Germinal center (tissue), 1 donor: ENCODE results near the gene OPTC.

Source experiments
- DNase-seq: peaks from one replicate; pipeline ENCODE4 v3.0.0; 2012; ENCODE audit warnings: mixed read lengths, low spot score

OPTC gene

GRCh38 chr1:203492082-203492747 is 1.7 kb upstream of the OPTC start:
- no peak for DNase-seq

GRCh38 chr1:203492748-203493130 is 1.2 kb upstream of the OPTC start:
- DNase-seq = no peak

GRCh38 chr1:203495845-203496244 is 1.9 kb downstream of the OPTC start:
- DNase-seq = no peak

- DNase-seq = no peak
Measured at GRCh38 chr1:203497269-203497777, 3.4 kb downstream of the OPTC start.

DNA sequence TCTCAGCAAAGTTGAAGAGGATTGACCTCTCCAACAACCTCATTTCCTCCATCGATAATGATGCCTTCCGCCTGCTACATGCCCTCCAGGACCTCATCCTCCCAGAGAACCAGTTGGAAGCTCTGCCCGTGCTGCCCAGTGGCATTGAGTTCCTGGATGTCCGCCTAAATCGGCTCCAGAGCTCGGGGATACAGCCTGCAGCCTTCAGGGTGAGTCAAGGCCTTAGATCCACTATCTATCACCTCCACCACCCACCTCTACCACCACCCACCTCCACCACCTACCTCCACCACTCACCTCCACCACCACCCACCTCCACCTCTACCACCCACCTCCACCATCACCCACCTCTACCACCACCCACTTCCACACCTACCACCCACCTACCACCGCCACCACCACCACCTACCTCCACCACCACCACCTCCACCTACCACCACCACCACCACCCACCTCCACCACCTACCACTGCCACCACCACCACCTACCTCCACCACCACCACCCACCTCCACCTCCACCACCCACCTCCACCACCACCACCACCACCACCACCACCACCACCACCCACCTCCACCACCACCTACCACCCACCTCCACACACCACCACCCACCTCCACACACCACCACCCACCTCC is 5.8 kb downstream of the OPTC start:
- DNase-seq = no peak

- DNase-seq = no peak
Measured at GRCh38 chr1:203500279-203500678, 6.3 kb downstream of the OPTC start.

DNA sequence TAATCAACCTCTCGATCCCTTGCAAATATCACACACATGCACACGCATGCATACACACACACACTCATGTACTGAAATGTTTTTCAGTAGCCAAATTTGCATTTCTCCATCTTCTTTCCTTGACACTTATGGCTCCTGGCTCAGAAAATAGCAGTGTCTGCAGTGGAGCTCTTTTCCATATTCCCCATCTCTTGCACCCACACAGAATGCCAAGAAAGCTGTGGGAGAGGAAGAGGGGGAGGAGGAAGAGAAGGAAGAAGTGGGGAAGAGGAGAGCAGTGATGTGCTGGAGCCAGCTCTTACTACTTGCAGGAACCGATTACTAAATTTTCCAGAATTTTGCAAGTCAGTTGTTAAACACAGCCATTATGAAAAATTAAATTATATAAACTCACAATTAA is 9.9 kb downstream of the OPTC start:
- DNase-seq = no peak

- DNase-seq = peak; percentile 83
Measured at GRCh38 chr1:203504400-203505250, 10.7 kb downstream of the OPTC start.

DNA sequence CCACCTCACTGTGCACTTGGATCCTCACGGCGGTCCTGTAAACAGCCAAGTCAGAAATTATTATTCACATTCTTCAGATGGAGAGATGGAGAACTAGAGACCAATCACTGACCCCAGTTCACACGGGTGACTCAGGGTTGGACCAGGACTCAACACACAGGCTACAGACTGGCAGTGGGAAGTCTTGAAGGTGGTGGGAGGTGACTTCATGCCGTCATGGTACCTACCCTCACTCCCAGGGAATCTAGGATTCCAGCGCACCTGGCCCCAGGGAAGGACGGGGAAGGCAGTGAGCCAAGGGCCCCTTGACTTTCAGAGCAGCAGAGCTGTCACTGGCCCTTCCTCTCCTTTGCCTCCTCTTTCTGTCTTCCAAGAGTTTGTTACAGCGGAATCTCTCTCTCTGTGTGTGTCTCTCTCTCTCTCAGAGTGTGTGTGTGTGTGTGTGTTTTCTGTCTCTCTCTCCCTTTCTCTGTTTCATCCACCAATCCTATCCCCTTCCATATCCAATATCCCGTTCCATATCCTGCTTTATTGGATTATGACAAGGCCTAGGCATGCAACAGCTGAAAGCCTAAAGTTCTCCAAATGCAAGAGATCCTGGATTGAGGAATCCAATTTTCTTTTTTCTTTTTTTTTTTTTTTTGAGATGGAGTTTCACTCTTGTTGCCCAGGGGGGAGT is 11.7 kb downstream of the OPTC start:
- no peak for DNase-seq

DNA sequence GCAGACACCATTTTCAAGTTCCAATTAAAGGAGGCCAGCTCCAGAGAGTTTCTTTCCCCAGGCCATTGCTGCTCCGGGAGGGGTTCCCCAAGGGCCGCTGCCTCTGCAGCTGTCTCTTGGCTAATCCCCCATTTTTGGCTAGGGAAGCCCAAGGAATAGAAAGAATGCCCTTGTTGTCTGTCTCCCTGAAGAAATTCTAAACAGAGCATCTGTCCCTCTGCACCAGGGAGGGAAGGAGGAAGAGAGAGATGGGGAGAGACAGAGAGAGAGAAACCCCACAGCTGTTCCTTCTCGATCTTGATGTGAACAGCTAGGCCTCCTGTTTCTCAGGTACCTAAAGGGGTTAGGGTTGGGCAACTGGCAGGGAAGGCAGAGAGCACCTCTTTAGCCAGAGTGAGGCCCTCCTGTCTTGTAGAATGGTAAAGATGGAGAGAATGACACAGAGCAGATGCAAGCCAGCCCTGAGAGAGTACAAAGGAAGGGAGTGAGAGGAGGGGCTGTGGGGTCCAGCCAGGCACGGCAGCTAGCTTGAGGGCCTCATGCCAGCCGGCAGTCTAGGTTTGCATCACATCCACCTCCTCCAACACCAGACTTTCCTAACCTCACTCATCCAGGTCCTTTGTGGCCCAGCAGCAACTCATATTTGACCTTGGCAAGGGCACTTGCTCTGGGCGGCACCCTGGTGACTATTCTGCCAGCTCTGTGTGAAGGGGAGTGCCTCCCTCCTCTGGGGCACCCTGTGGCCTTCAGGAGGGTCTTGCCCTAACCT is 13.1 kb downstream of the OPTC start:
- DNase-seq = no peak

GRCh38 chr1:203507759-203508158 is 13.8 kb downstream of the OPTC start:
- no peak for DNase-seq

DNA sequence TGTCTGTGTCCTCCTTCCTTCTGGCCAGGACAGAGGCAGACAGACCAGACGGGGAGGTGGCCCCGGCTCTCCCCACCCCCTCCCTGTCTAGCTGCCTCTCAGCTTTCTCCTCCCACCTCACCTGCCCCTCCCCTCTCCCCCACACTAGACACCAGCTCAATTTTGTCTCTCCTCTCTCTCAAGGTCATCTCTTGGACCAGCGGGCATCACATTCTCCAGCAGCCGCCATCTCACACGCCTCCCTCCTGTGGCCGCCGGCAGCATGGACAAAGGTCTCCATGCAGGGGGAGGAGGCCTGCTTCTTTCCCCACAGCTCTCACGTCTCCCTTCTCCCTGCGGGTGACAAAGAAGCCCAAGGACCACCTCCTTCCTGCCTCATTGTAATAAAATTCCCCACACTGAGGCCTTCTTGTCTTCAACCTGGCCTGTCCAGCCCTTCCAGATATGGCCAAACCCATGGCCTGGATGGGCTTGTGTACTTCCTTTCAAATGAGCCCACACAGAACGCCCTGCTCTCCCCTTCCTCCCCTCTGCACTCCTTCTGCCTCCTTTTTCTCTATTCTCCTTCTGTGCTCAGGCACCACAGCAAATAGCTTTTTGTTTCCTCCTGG is 14.6 kb downstream of the OPTC start:
- no peak for DNase-seq

DNA sequence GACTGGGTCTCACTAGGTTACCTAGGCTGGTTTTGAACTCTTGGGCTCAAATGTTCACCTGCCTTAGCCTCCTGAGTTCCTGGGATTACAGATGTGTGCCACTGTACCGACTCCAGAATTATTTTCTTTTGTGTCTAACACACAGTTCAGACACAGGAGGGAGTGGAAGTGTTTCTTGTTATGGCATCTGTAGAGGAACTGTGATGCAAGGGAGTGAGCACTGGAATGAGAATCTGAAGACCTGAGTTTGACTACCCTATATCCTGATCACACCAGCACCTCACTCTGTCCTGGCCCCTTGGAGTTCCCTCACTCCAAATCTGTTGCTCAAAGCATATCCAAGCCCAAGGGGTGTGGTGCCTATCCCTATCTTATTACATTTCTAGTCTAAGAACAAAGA is 15.2 kb downstream of the OPTC start:
- no peak for DNase-seq

GRCh38 chr1:203511513-203511912 is 17.6 kb downstream of the OPTC start:
- no peak for DNase-seq

DNA sequence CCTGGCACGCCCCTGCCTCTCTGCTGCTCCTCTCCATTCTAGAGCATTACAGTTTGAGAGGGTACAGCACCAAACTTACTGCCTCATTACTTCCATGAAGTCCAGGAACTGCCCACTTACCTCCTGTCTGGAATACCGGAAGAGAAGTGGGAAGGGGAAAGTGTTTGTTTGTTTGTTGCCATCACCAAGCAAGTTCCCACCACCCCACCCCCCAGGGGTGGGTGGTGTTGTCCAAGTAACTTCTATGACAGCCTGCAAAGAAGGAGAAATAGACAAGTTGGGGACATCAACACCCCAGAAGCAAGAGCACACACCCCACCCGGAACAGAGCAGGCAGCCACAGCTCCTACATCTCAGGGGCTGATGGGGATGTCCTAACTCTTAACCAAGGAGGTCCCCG is 18.0 kb downstream of the OPTC start:
- DNase-seq = no peak

DNA sequence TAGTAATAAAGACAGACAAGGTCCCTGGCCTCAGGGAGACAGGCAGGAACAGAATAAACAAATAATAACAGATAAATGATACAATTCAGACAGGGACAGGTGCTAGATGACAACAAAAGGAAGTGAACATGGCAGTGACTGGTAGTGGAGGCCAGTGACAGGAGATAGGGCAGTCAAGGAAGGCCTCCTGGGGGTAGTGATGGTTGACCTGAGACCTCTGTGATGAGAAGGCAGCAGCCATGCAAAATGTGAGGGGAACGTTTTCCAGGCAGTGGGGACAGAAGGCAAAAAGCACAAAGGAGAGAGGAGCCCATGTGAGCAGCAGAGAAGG is 18.5 kb downstream of the OPTC start:
- DNase-seq = no peak

GRCh38 chr1:203512848-203513584 is 19.1 kb downstream of the OPTC start:
- no peak for DNase-seq

DNA sequence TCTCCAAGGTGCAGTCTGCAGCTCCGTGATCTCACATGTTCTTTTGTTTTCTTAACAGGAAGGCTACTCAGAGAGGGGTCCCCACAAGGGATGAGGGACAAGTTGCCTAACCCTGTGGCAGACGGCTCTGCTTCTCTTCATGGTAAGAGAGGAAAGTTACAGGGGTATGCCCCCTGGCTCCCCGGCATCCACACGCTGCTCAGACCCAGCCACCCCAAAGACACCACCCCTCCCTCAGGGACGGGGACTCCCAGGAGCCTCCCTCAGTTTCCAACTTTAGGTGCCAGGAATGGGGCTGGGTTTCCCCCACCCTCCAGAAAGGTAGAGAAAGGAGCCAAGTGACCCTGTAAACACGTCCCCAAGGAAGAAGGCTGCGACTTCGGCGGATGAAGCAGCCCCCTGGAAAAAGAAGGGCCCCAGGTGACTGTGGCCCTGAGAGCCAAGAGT is 19.7 kb downstream of the OPTC start:
- DNase-seq = no peak

- no peak for DNase-seq
Measured at GRCh38 chr1:203516184-203516583, 22.2 kb downstream of the OPTC start.

DNA sequence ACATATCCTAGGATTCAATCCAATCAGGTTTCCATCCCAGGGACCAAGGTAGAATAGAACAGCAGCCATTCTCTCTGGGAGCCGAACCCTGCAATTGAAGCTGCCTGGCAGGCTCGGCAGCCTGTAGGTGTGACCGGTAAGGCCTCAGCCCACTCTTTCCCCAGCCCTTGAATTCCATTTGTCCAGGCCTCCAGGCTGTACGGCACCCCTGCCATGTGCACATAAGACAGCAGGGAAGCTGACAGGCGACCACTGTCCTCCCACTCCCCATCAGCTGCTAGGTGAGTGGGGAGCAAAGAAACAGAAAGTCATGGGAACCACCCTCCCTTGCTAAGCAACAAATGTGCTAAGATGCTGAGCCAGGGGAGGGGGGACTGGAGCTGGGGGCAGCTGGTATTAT is 23.0 kb downstream of the OPTC start:
- DNase-seq = no peak
